ENCODE results near the gene TAS2R41.

GRCh38 chr7:143510854-143511592 lies 33.4 kb downstream of the TAS2R41 start:
- TF ChIP-seq CTCF (IDR thresholded peaks at IDR 0.05) = no peak
- TF ChIP-seq POLR2A (IDR thresholded peaks at IDR 0.05) = no peak
